Astrocyte of the spinal cord (primary cell): Measurements from ENCODE around the gene LTB.

Experiments used
- DNase-seq: peaks from one replicate; pipeline ENCODE4 v3.0.0; 2011; ENCODE audit warnings: low read depth, low spot score
- H3K4me3 ChIP-seq: 2 replicates; pipeline ENCODE4 v1.5.1; 2011; ENCODE audit warnings: low read depth, mild to moderate bottlenecking, low read length, moderate library complexity
- in situ Hi-C: cut with HindIII; loops from 2 replicates; pipeline ENCODE4 v1.10.0; 2017; ENCODE audit warnings: low sequenced_read_pairs
- TF ChIP-seq, protein P1 (sequence below): IDR thresholded peaks from 2 replicates; pipeline ENCODE4 v1.5.1; 2012; ENCODE audit warnings: low read depth, mild to moderate bottlenecking, low read length, inconsistent platforms

The LTB gene

DNA sequence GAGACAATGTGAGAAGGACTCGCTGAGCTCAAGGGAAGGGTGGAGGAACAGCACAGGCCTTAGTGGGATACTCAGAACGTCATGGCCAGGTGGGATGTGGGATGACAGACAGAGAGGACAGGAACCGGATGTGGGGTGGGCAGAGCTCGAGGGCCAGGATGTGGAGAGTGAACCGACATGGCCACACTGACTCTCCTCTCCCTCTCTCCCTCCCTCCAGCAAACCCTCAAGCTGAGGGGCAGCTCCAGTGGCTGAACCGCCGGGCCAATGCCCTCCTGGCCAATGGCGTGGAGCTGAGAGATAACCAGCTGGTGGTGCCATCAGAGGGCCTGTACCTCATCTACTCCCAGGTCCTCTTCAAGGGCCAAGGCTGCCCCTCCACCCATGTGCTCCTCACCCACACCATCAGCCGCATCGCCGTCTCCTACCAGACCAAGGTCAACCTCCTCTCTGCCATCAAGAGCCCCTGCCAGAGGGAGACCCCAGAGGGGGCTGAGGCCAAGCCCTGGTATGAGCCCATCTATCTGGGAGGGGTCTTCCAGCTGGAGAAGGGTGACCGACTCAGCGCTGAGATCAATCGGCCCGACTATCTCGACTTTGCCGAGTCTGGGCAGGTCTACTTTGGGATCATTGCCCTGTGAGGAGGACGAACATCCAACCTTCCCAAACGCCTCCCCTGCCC, 5.2 kb downstream of the LTB start:
- TF ChIP-seq, protein P1, sequence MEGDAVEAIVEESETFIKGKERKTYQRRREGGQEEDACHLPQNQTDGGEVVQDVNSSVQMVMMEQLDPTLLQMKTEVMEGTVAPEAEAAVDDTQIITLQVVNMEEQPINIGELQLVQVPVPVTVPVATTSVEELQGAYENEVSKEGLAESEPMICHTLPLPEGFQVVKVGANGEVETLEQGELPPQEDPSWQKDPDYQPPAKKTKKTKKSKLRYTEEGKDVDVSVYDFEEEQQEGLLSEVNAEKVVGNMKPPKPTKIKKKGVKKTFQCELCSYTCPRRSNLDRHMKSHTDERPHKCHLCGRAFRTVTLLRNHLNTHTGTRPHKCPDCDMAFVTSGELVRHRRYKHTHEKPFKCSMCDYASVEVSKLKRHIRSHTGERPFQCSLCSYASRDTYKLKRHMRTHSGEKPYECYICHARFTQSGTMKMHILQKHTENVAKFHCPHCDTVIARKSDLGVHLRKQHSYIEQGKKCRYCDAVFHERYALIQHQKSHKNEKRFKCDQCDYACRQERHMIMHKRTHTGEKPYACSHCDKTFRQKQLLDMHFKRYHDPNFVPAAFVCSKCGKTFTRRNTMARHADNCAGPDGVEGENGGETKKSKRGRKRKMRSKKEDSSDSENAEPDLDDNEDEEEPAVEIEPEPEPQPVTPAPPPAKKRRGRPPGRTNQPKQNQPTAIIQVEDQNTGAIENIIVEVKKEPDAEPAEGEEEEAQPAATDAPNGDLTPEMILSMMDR: no peak
- DNase-seq: no peak
- in situ Hi-C loops: no loop called here
- no peak overlapping the region for H3K4me3 ChIP-seq

DNA sequence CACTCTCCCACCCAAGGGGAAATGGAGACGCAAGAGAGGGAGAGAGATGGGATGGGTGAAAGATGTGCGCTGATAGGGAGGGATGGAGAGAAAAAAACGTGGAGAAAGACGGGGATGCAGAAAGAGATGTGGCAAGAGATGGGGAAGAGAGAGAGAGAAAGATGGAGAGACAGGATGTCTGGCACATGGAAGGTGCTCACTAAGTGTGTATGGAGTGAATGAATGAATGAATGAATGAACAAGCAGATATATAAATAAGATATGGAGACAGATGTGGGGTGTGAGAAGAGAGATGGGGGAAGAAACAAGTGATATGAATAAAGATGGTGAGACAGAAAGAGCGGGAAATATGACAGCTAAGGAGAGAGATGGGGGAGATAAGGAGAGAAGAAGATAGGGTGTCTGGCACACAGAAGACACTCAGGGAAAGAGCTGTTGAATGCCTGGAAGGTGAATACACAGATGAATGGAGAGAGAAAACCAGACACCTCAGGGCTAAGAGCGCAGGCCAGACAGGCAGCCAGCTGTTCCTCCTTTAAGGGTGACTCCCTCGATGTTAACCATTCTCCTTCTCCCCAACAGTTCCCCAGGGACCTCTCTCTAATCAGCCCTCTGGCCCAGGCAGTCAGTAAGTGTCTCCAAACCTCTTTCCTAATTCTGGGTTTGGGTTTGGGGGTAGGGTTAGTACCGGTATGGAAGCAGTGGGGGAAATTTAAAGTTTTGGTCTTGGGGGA, 6.1 kb downstream of the LTB start:
- TF ChIP-seq, protein P1: no peak
- in situ Hi-C loops: no loop called here
- no peak for DNase-seq
- no peak overlapping the region for H3K4me3 ChIP-seq

DNA sequence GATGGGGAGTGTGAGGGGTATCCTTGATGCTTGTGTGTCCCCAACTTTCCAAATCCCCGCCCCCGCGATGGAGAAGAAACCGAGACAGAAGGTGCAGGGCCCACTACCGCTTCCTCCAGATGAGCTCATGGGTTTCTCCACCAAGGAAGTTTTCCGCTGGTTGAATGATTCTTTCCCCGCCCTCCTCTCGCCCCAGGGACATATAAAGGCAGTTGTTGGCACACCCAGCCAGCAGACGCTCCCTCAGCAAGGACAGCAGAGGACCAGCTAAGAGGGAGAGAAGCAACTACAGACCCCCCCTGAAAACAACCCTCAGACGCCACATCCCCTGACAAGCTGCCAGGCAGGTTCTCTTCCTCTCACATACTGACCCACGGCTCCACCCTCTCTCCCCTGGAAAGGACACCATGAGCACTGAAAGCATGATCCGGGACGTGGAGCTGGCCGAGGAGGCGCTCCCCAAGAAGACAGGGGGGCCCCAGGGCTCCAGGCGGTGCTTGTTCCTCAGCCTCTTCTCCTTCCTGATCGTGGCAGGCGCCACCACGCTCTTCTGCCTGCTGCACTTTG, 6.8 kb downstream of the LTB start, which contains the start of gene TNF:
TSS of gene TNF (plus strand) at position 231 of the 567 bp plus-strand sequence. CDS start at position 408, 177 bp downstream.
- DNase-seq: no peak
- no peak within 1 kb of the TSS for H3K4me3 ChIP-seq

DNA sequence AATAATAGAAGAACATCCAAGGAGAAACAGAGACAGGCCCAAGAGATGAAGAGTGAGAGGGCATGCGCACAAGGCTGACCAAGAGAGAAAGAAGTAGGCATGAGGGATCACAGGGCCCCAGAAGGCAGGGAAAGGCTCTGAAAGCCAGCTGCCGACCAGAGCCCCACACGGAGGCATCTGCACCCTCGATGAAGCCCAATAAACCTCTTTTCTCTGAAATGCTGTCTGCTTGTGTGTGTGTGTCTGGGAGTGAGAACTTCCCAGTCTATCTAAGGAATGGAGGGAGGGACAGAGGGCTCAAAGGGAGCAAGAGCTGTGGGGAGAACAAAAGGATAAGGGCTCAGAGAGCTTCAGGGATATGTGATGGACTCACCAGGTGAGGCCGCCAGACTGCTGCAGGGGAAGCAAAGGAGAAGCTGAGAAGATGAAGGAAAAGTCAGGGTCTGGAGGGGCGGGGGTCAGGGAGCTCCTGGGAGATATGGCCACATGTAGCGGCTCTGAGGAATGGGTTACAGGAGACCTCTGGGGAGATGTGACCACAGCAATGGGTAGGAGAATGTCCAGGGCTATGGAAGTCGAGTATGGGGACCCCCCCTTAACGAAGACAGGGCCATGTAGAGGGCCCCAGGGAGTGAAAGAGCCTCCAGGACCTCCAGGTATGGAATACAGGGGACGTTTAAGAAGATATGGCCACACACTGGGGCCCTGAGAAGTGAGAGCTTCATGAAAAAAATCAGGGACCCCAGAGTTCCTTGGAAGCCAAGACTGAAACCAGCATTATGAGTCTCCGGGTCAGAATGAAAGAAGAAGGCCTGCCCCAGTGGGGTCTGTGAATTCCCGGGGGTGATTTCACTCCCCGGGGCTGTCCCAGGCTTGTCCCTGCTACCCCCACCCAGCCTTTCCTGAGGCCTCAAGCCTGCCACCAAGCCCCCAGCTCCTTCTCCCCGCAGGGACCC, 7.8 kb downstream of the LTB start:
- DNase-seq: no peak
- no peak overlapping the region for H3K4me3 ChIP-seq
- in situ Hi-C loops: no loop called here
- TF ChIP-seq, protein P1: no peak

More for the DNA sequence above, 6.8 kb downstream of the LTB start, which contains the start of gene TNF:
- TF ChIP-seq, protein P1: no peak
- in situ Hi-C loops: no loop called here

DNA sequence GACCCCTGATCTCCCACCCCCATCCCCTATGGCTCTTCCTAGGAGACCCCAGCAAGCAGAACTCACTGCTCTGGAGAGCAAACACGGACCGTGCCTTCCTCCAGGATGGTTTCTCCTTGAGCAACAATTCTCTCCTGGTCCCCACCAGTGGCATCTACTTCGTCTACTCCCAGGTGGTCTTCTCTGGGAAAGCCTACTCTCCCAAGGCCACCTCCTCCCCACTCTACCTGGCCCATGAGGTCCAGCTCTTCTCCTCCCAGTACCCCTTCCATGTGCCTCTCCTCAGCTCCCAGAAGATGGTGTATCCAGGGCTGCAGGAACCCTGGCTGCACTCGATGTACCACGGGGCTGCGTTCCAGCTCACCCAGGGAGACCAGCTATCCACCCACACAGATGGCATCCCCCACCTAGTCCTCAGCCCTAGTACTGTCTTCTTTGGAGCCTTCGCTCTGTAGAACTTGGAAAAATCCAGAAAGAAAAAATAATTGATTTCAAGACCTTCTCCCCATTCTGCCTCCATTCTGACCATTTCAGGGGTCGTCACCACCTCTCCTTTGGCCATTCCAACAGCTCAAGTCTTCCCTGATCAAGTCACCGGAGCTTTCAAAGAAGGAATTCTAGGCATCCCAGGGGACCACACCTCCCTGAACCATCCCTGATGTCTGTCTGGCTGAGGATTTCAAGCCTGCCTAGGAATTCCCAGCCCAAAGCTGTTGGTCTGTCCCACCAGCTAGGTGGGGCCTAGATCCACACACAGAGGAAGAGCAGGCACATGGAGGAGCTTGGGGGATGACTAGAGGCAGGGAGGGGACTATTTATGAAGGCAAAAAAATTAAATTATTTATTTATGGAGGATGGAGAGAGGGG, 8.8 kb downstream of the LTB start:
- TF ChIP-seq, protein P1: no peak
- no peak overlapping the region for H3K4me3 ChIP-seq
- in situ Hi-C loops: no loop called here
- DNase-seq: no peak
